ENCODE results near the gene TBX2. TPM values are rescaled to one million over a fixed set of nuclear protein-coding genes. Genes with fewer than 3 reads are reported as not detected.

Gene TBX2
- total RNA-seq, 1 donor from 2014 or later, result 1.1 TPM

GRCh38 chr17:61455324-61456060 is 55.8 kb downstream of the TBX2 start:
- no peaks in the 10 kb centered on the region for H3K36me3 Mint-ChIP-seq (ENCODE audit: insufficient read depth)
- no peak overlapping the region for H3K27ac Mint-ChIP-seq
- peaks cover 19% of the 10 kb centered on the region for H3K4me1 Mint-ChIP-seq (ENCODE audit: low read depth)
- TF ChIP-seq CTCF (IDR thresholded peaks at IDR 0.05; ENCODE audit: unreplicated experiment), result no peak
- no peak for DNase-seq (ENCODE audit: low spot score, unreplicated experiment)
- H3K9me3 Mint-ChIP-seq (ENCODE audit: low read depth), result no peaks in the 10 kb centered on the region
- H3K27me3 Mint-ChIP-seq, result peaks cover 85% of the 10 kb centered on the region
- H3K4me3 Mint-ChIP-seq (ENCODE audit: low read depth), result no peak overlapping the region

GRCh38 chr17:61456061-61456681 is 56.5 kb downstream of the TBX2 start:
- no peak for TF ChIP-seq CTCF (IDR thresholded peaks at IDR 0.05; ENCODE audit: unreplicated experiment)
- Mint-ChIP-seq H3K36me3 (ENCODE audit: insufficient read depth) (no peaks in the 10 kb centered on the region), H3K9me3 (ENCODE audit: low read depth) (no peaks in the 10 kb centered on the region), H3K27me3 (peaks cover 85% of the 10 kb centered on the region), H3K4me1 (ENCODE audit: low read depth) (peaks cover 25% of the 10 kb centered on the region), H3K4me3 (ENCODE audit: low read depth) (no peak overlapping the region), H3K27ac (no peak overlapping the region)
- DNase-seq (ENCODE audit: low spot score, unreplicated experiment), result no peak

GRCh38 chr17:61456688-61457225 is 57.1 kb downstream of the TBX2 start:
- Mint-ChIP-seq H3K4me1 (ENCODE audit: low read depth) (peaks cover 30% of the 10 kb centered on the region), H3K4me3 (ENCODE audit: low read depth) (no peak overlapping the region), H3K36me3 (ENCODE audit: insufficient read depth) (no peaks in the 10 kb centered on the region), H3K27me3 (peaks cover 88% of the 10 kb centered on the region), H3K27ac (no peak overlapping the region), H3K9me3 (ENCODE audit: low read depth) (no peaks in the 10 kb centered on the region)
- TF ChIP-seq CTCF (IDR thresholded peaks at IDR 0.05; ENCODE audit: unreplicated experiment), result no peak
- DNase-seq (ENCODE audit: low spot score, unreplicated experiment), result no peak

- no peaks in the 10 kb centered on the region for H3K9me3 Mint-ChIP-seq (ENCODE audit: low read depth)
- no peak for DNase-seq (ENCODE audit: low spot score, unreplicated experiment)
- no peak for TF ChIP-seq CTCF (IDR thresholded peaks at IDR 0.05; ENCODE audit: unreplicated experiment)
- no peak overlapping the region for H3K4me3 Mint-ChIP-seq (ENCODE audit: low read depth)
- peaks cover 92% of the 10 kb centered on the region for H3K27me3 Mint-ChIP-seq
- H3K27ac Mint-ChIP-seq, result no peak overlapping the region
- no peaks in the 10 kb centered on the region for H3K36me3 Mint-ChIP-seq (ENCODE audit: insufficient read depth)
- peaks cover 33% of the 10 kb centered on the region for H3K4me1 Mint-ChIP-seq (ENCODE audit: low read depth)
These were observed 57.8 kb downstream of the TBX2 start for GRCh38 chr17:61457226-61457983.

DNA sequence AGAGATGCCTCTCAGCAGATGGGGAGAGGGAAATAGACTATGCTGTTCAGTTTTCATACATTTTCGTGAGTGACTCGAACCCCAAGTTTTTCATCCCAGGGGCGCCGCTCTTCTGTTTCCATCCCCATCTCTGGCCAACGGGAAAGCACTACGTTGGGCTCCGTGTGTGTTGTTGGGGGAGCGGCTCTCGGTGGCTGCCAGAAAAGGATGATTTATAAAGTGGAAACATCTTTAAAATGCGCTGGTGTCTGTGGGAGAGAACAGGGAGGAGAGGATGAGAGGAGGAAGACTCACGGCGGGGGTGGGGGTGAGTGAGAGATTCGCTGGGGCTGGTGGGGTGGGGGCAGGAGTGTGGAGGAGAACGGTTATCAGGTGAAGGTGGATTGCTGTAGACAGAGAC is 58.4 kb downstream of the TBX2 start:
- DNase-seq (ENCODE audit: low spot score, unreplicated experiment), result no peak
- Mint-ChIP-seq H3K9me3 (ENCODE audit: low read depth) (no peaks in the 10 kb centered on the region), H3K27me3 (peaks cover 92% of the 10 kb centered on the region), H3K4me3 (ENCODE audit: low read depth) (no peak overlapping the region), H3K36me3 (ENCODE audit: insufficient read depth) (no peaks in the 10 kb centered on the region), H3K27ac (no peak overlapping the region), H3K4me1 (ENCODE audit: low read depth) (peaks cover 34% of the 10 kb centered on the region)
- TF ChIP-seq CTCF (IDR thresholded peaks at IDR 0.05; ENCODE audit: unreplicated experiment), result no peak

All from progenitor cell of endocrine pancreas (in vitro differentiated cells).